ENCODE measurements around the gene MYBPC2. TPM values are rescaled to one million over a fixed set of nuclear protein-coding genes. Genes with fewer than 3 reads are reported as not detected.

The MYBPC2 gene
- total RNA-seq, 2 experiments from 2014 or later, result 0.04 TPM; not detected in 1

DNA sequence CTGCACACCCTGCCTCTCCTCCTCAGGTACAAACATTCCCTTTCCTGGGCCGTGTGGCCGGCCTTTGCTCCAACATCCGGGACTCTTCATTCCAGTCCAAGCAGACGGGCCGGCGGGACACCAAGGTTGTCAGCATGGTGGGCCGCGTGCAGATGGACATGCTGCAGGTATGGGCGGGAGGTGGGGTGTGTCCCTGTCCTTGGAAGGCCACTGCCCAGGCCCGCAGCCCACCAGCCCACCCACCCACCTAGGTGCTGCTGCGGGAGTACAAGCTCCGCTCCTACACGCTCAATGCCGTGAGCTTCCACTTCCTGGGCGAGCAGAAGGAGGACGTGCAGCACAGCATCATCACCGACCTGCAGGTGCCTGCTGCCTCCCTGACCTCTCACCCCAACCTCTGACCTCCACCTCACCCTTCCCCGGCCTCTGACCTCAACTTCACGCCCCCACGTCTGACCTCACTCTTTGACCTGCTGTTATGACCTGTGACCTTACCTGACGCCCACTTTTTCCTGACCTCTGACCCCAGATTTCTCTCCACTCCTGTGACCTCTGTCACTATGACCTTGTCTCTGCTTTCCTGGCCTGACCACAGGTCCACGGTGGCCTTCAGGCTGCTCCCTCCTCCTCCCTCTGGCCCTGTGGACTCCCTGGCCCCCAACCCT lies 26.4 kb upstream of the MYBPC2 start:
- POLR2A ChIA-PET, result no interaction called here
- CTCF ChIA-PET, result no interaction called here

DNA sequence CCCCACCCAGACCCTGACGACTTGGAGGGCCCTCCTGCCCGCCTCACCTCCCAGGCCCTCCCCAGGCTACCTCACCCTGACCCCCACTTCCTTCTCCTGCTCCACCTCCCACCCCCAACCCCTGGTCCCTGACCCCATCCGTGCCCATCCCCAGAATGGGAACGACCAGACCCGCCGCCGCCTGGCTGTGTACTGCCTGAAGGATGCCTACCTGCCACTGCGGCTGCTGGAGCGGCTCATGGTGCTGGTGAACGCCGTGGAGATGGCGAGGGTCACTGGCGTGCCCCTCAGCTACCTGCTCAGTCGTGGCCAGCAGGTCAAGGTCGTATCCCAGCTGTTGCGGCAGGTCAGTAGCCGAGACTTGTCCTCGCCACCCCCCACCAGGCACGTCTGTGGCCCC lies 25.9 kb upstream of the MYBPC2 start:
- CTCF ChIA-PET, result interaction anchor here (0.7 kb wide), 1 partner anchor 39 kb away, joined by 3 read pairs; no protein-coding TSS in a partner anchor
- POLR2A ChIA-PET, result no interaction called here

DNA sequence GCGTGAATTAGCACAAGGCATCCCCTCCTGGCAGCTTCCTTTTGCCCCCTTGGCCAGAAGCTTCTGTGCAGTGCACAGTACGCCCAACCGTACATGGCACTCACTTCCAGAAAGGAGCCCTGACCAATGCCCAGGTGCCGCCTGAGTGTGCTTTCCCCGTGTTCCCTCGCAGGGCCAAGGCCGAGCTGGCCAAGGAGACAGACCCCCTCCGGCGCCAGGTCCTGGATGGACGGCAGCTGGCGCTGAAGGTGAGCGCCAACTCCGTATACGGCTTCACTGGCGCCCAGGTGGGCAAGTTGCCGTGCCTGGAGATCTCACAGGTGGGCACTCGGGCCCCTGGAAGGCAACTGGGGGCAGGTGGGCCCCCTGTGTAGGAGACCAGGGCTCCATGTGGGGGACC lies 23.3 kb upstream of the MYBPC2 start:
- ChIA-PET CTCF (no interaction called here), POLR2A (no interaction called here)

DNA sequence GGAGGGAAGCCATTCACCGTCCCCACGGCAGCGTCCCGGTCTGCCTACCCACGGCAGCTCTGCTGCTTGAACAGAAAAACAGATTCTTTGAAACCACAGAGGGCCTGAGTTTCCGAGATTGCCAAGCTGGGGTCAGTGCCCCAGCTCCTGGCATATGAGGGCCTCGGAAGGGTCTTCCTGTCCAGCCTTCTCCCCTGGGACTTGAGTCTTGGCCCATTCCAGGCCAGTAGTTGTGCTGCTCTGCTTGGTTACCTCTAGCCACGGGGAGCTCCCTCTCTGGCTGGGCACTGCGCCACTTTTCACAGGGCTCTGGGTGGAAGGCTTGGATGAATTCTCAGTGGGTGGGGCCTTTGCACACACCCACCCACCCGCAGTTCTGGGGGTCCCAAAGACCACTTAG lies 22.6 kb upstream of the MYBPC2 start:
- ChIA-PET CTCF (no interaction called here), POLR2A (no interaction called here)

DNA sequence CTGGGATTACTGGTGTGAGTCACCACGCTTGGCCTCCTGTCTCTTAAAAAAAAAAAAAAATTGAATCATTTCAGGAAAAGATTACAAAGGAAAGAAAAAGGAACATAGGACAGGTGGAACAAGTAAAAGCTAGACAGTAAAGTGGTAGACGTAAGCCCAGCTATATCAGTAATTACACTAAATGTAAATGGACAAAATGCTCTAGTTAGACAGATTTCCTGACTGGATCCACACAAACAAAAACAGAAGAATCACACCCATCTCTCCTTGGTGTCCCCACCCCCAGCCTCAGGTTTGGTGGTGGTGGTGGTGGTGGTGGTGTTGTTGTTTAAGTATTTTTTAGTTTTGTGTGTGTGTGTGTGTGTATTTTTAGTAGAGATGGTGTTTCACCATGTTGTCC lies 20.3 kb upstream of the MYBPC2 start:
- ChIA-PET POLR2A (interaction anchor here (0.7 kb wide), 1 partner anchor 390 kb away, joined by 3 read pairs; no protein-coding TSS in a partner anchor), CTCF (interaction anchor here (1.8 kb wide), 1 partner anchor 55 kb away, joined by 4 read pairs; no protein-coding TSS in a partner anchor)

DNA sequence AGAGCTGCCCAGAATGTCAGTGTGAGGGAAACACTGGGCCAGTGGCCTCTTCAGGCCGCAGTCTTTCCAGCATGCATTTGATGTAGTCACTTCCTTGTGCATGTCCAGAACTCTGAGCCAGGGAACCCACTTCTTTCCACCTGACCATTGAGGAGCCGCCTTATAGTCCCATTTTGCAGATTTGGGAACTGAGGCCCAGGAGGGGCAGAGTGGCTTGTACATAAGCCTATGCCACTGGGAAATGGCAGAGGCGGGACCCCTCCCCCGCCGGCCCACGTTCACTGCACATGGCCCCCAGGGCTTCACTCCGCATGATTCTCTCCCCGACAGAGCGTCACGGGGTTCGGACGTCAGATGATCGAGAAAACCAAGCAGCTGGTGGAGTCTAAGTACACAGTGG lies 19.6 kb upstream of the MYBPC2 start:
- ChIA-PET POLR2A (no interaction called here), CTCF (no interaction called here)

DNA sequence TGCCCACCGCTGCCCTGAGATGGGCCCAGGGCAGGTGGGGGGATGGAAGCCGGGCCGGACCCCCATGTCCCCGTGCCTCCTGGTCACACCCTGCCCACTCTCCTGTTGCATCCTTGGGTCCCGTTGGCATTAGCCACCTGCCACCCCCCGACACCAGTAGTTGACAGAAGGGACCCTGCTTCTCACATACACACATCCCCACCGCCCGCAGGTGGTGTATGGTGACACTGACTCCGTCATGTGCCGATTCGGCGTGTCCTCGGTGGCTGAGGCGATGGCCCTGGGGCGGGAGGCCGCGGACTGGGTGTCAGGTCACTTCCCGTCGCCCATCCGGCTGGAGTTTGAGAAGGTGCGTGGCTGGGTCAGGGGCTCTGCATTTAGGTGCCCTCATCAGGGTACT lies 19.2 kb upstream of the MYBPC2 start:
- ChIA-PET CTCF (interaction anchor here (2.1 kb wide), 1 partner anchor 29 kb away, joined by 6 read pairs; no protein-coding TSS in a partner anchor), POLR2A (no interaction called here)

DNA sequence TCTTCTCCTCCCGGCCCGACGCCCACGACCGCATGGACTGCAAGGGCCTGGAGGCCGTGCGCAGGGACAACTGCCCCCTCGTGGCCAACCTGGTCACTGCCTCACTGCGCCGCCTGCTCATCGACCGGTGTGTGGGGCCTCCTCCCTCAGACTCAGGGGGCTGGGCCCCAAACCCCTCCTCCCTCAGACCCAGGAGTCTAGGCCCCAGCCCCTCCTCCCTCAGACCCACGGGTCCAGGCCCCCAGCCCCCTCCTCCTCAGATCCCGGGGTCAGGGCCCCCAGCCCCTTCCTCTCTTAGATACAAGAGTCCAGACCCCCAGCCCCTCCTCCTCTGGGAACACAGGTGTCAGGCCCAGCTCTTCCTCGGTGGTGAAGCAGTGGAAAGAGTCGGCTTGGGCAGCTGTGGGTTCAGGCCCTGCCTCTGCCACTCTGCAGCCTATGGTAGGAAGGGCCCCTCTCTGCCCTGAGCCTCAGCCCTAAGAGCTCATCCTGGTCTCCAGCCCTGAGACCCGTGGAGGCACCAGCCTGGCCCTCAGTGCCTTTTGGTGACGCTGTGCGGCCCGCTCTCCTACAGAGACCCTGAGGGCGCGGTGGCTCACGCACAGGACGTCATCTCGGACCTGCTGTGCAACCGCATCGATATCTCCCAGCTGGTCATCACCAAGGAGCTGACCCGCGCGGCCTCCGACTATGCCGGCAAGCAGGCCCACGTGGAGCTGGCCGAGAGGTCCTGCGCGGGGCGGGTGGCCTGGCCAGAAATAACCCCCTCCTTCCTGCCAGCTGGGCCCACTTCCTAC lies 17.6 kb upstream of the MYBPC2 start:
- CTCF ChIA-PET, result interaction anchor here (0.7 to 2.1 kb wide), 6 partner anchors 16 to 69 kb away, joined by 4 to 6 read pairs (median 4); no protein-coding TSS in a partner anchor
- POLR2A ChIA-PET, result interaction anchor here (0.7 kb wide), 1 partner anchor 161 kb away, joined by 5 read pairs; no protein-coding TSS in a partner anchor

DNA sequence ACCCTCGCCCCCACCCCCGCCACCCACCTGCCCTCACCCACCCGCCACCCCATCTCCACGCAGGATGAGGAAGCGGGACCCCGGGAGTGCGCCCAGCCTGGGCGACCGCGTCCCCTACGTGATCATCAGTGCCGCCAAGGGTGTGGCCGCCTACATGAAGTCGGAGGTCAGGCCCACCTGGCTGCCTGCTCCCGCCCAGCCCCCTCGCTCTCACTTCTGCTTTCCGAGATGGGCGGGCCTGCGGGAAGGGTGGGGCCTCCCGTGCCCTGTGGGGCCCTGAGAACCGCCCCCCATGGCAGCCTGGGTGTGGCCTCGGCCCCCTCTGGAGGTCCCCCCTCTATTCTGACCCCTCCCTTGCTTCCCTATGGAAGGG lies 17.0 kb upstream of the MYBPC2 start:
- ChIA-PET CTCF (interaction anchor here (0.7 to 2.1 kb wide), 6 partner anchors 15 to 69 kb away, joined by 4 to 6 read pairs (median 4); no protein-coding TSS in a partner anchor), POLR2A (interaction anchor here (0.7 kb wide), 1 partner anchor 162 kb away, joined by 5 read pairs; no protein-coding TSS in a partner anchor)

DNA sequence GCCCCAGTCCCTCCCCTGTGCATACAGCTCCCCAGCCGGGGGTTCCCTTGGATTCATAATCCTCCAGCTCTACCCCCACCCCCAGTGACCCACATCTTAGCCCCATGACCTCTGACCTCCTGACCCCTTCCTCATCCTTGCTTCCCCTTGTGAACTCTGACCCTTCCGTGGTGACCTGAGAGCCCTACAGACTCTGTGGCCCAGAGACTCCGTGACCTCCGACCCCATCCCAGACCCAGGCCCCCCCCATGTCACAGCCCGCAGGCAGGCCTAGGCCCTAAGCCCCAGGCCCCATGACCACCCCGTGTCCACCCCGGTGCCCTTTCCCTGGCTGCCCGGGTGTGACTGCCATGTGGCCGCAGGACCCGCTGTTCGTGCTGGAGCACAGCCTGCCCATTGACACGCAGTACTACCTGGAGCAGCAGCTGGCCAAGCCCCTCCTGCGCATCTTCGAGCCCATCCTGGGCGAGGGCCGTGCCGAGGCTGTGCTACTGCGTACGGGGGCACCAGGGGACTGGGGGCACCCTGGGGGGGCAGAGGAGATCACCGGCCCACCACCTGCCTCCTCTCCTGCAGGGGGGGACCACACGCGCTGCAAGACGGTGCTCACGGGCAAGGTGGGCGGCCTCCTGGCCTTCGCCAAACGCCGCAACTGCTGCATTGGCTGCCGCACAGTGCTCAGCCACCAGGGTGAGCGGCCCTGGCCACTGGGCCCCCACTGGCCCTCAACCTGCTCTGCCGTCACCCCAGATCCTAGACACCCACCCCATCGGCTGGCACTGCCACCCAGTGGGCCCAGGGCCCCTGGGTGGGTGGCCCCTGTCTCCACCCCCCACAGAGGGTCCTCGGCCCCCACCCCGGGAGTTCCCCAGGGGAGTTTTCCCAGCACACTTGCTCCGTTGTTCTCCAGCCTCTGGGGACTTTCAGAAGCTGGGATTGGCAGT lies 16.4 kb upstream of the MYBPC2 start:
- POLR2A ChIA-PET, result no interaction called here
- CTCF ChIA-PET, result interaction anchor here (1.4 kb wide), 1 partner anchor 44 kb away, joined by 5 read pairs; no protein-coding TSS in a partner anchor

DNA sequence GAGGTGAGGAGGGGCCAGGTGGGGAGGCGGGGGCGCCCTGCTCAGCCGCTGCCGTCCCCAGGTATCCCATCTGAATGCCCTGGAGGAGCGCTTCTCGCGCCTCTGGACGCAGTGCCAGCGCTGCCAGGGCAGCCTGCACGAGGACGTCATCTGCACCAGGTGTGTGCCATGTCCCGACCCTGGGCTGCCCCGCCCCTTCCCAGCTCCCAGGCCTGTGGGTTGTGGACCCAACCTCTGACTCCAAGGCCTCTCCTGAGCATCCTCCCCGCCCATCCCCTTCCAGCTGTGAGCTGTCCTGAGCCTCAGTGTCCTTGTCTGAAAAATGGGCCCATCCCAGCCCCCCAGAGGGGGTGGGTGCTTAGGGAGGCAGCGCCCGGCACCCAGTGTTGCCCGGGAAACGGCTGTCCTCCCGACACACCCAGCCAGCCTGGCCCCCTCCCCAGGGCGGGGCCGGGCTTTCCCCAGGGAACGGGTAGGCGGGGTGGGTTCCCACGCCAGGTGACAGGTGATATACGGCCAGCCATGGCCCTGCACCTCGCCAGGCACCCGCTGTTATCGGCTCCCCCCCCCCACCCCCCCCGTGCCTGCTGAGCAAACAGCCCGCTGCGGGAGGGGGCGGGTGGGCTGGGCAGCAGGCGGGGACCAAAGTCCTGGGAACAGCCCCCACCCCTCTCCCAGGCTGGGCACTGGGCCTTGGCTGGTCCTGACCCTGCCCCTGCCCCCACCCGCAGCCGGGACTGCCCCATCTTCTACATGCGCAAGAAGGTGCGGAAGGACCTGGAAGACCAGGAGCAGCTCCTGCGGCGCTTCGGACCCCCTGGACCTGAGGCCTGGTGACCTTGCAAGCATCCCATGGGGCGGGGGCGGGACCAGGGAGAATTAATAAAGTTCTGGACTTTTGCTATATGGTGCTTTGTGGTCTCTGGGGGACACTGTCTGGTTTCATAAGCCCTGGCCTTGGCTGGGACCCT lies 15.3 kb upstream of the MYBPC2 start:
- ChIA-PET POLR2A (no interaction called here), CTCF (no interaction called here)

DNA sequence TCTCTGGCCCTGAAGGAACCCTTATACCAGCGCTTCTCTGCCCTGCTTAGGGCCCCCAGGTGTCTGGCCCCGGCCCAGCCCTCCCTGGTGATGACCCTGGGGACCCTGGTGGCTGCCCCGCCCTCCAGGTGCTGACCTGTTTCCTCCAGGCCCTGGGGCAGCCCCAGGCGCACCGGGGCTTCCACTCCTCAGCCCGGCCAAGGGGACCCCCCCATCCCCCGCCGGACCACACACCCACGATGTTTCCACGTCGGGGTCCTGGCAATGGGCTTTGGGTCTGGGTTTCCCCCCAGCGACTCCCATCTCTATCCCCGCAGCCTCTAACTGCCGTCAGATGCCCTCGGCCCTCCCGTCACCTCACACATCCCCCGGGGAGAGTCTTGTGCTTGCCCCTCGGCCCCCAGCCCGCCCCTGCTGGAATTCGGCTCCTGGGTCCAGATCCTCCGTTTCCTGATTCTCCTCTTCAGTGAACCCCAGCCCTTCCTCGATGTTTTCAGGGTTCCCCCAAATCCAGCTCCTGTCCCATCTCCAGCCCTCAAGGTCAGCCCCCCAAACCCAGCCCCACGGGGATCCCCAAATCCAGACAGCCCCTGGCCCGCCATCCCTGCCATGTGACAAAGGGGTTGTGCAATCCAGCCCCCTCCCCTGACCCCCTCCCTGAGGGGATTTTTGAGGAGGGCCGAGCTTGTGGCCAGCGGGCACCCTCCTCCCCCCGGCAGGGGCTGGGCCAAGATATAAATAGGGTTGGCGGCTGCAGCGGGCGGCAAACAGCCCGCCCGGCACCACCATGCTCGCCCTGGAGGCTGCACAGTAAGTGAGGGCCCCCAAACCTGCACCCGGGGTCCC lies 14.3 kb upstream of the MYBPC2 start, which contains the start of gene SPIB:
SPIB (plus strand) TSS at position 763 of the 846 bp plus-strand sequence; CDS start at position 788, 25 bp downstream.
- ChIA-PET POLR2A (no interaction called here), CTCF (no interaction called here)

DNA sequence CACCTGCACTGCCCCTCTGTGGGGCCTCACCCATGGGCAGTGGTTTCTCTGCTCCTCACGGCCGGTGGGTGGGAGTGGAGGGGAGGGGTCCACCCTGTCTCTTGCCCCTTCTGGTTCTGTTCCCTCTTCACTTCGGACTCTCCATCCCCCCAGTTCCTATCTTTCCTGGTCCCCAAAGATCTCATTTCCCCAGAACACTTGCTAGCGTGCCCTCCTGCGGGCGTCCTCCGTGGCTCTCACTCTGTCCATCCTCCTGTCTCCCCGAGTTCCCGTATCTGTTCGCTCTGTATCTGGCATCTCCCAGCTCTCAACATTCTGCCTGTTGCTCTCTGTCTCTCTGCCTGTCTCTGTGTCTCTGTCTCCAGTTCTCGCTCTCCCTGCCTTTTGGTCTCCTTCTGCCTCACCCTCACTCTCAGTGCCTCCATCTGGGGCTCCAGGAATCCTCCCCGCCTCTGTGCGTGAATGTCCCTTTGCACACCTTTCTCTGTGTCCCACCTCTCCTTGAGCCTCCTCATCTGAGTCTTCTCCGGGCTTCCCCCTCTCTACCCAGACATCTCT lies 13.6 kb upstream of the MYBPC2 start:
- POLR2A ChIA-PET, result no interaction called here
- CTCF ChIA-PET, result no interaction called here

DNA sequence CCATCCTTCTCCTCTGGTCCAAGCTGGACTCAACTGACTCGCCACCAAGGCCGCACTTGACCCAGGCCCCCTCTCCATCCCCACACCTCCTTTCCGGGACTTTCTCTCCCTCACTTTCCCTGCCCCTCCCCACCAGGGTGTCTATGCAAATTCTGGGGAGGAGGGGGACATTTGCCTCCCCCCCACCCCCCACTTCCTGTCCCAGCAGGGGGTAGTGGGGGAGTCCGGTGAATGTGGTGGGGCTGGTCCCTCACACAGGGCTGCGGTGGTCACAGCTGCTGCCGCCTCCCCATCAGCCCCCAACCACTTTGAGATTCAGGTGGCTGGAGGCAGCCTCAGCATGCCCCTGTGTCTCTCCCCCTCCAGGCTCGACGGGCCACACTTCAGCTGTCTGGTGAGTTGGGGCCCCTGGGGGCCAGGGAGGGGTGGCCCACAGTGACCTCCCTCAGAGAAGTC lies 13.1 kb upstream of the MYBPC2 start:
- ChIA-PET POLR2A (no interaction called here), CTCF (no interaction called here)

DNA sequence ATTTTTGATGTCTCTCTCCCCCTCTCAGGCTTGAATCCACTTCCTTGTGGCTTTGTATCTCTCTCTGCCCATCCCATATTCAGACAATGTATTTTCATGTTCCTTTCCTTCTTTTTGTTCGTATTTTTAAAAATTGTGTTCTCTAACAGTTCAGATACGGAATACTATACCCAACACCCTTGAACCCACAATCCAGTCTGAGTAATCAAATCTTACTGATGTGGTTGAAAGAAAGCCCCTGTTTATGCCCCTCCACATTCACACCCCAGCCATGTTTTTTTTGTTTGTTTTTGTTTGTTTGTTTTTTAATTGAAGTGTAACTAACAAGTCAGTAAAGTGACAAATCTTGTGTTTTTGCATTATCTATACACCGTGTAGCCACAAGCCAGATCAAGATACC lies 12.6 kb upstream of the MYBPC2 start:
- POLR2A ChIA-PET, result no interaction called here
- CTCF ChIA-PET, result interaction anchor here (1.8 kb wide), 1 partner anchor 63 kb away, joined by 5 read pairs; no protein-coding TSS in a partner anchor

DNA sequence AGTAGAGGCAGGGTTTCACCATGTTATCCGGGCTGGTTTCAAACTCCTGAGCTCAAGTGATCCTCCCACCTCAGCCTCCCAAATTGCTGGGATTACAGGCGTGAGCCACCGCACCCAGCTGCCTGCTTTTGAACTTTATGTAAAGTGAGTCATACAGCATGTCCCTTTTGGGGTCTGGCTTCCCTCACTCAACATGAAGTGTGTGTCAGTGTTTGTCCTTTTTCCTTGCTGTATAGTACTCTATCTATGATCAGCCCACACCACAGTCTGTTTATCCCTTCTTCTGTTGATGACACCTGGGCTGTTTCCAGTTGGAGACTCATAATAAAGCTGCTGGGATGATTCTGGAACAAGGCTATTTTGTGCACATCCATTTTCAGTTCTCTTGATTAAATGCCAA lies 11.9 kb upstream of the MYBPC2 start:
- CTCF ChIA-PET, result interaction anchor here (0.6 to 1.8 kb wide), 2 partner anchors 64 to 183 kb away, joined by 3 to 5 read pairs; no protein-coding TSS in a partner anchor
- POLR2A ChIA-PET, result no interaction called here

Data from activated CD8-positive, alpha-beta memory T cell treated with anti-CD3 and anti-CD28 coated beads for 36 hours (primary cell).